BLaER1 treated with 17β-estradiol and CSF1 and Interleukin-3, amounts not matched to agents 10 nM and 100 nM (cell line): ENCODE results near the gene GNPTAB.

Experiments used
- H3K27ac ChIP-seq, 11 experiments: shearing (Covaris generic); formaldehyde crosslinking; 2 replicates each; pipeline ENCODE4 v1.8.1; 2022
- H3K27me3 ChIP-seq, 11 experiments: shearing (Covaris generic); formaldehyde crosslinking; 2 replicates each; pipeline ENCODE4 v1.8.1; 2022
- H3K36me3 ChIP-seq, 11 experiments: shearing (Covaris generic); formaldehyde crosslinking; 2 replicates each; pipeline ENCODE4 v1.8.1; 2022
- H3K4me1 ChIP-seq, 10 experiments: shearing (Covaris generic); formaldehyde crosslinking; 2 replicates each; pipeline ENCODE4 v1.8.1; 2022
- H3K4me2 ChIP-seq, 11 experiments: shearing (Covaris generic); formaldehyde crosslinking; 2 replicates each; pipeline ENCODE4 v1.8.1; 2022
- H3K4me3 ChIP-seq, 10 experiments: shearing (Covaris generic); formaldehyde crosslinking; 2 replicates each; pipeline ENCODE4 v1.8.1; 2022
- H3K9ac ChIP-seq, 11 experiments: shearing (Covaris generic); formaldehyde crosslinking; 2 replicates each; pipeline ENCODE4 v1.8.1; 2022
- H3K9me3 ChIP-seq, 11 experiments: shearing (Covaris generic); formaldehyde crosslinking; replicated peaks in 1 of 11; 2 replicates each; pipeline ENCODE4 v1.8.1; 2022
- H4K20me1 ChIP-seq, 11 experiments: shearing (Covaris generic); formaldehyde crosslinking; 2 replicates each; pipeline ENCODE4 v1.8.1; 2022
- Cebpa-rat ChIP-seq, 11 experiments: shearing (Covaris generic); IDR thresholded peaks; 2 replicates each; pipeline ENCODE4 v1.8.1; 2022

The GNPTAB gene

GRCh38 chr12:101804409-101804808 is 26.4 kb downstream of the GNPTAB start:
- Histone ChIP-seq H3K27ac (peak overlapping the region; percentile 22 to 76 (median 68); a peak in 19 of 22 replicates), H3K4me2 (peak overlapping the region; percentile 43 to 86 (median 70)), H3K9me3 (peaks cover 0 to 10% (median 0%) of the 10 kb centered on the region in 11 experiments; a peak in 5 of 22 replicates), H3K4me3 (peak overlapping the region in 4 of 10 experiments; percentile 24 to 39 (median 30); a peak in 6 of 20 replicates), H4K20me1 (peaks cover 0 to 33% (median 0%) of the 10 kb centered on the region in 11 experiments; a peak in 4 of 22 replicates), H3K36me3 (peaks cover 0 to 19% (median 0%) of the 10 kb centered on the region in 11 experiments; a peak in 8 of 22 replicates), H3K9ac (peak overlapping the region in 10 of 11 experiments; percentile 28 to 62 (median 46); a peak in 15 of 22 replicates), H3K4me1 (peaks cover 26 to 98% (median 64%) of the 10 kb centered on the region in 10 experiments), H3K27me3 (no peaks in the 10 kb centered on the region)
- TF ChIP-seq Cebpa-rat (IDR thresholded peaks at IDR 0.05): no peak

GRCh38 chr12:101803978-101804377 is 26.8 kb downstream of the GNPTAB start:
- Histone ChIP-seq H4K20me1 (peaks cover 0 to 33% (median 0%) of the 10 kb centered on the region in 11 experiments; a peak in 4 of 22 replicates), H3K36me3 (peaks cover 0 to 17% (median 0%) of the 10 kb centered on the region in 11 experiments; a peak in 8 of 22 replicates), H3K4me1 (peaks cover 26 to 96% (median 62%) of the 10 kb centered on the region in 10 experiments), H3K27ac (peak overlapping the region; percentile 22 to 76 (median 68); a peak in 20 of 22 replicates), H3K27me3 (no peaks in the 10 kb centered on the region), H3K4me2 (peak overlapping the region; percentile 43 to 86 (median 70)), H3K4me3 (peak overlapping the region in 3 of 10 experiments; percentile 24 to 32 (median 27); a peak in 5 of 20 replicates), H3K9ac (peak overlapping the region in 10 of 11 experiments; percentile 28 to 62 (median 46); a peak in 16 of 22 replicates), H3K9me3 (peaks cover 0 to 10% (median 0%) of the 10 kb centered on the region in 11 experiments; a peak in 5 of 22 replicates)
- no peak for TF ChIP-seq Cebpa-rat (IDR thresholded peaks at IDR 0.05)

GRCh38 chr12:101802486-101802885 is 28.3 kb downstream of the GNPTAB start:
- H3K4me3 ChIP-seq: no peak overlapping the region
- no peaks in the 10 kb centered on the region for H3K9me3 ChIP-seq
- H4K20me1 ChIP-seq: peaks cover 0 to 42% (median 0%) of the 10 kb centered on the region in 11 experiments; a peak in 5 of 22 replicates

GRCh38 chr12:101799774-101800173 is 31.0 kb downstream of the GNPTAB start:
- Histone ChIP-seq H4K20me1 (peaks cover 0 to 46% (median 0%) of the 10 kb centered on the region in 11 experiments; a peak in 7 of 22 replicates), H3K4me3 (no peak overlapping the region), H3K4me1 (peaks cover 19 to 92% (median 48%) of the 10 kb centered on the region in 10 experiments), H3K27me3 (no peaks in the 10 kb centered on the region), H3K36me3 (peaks cover 0 to 22% (median 6%) of the 10 kb centered on the region in 11 experiments; a peak in 9 of 22 replicates), H3K9me3 (no peaks in the 10 kb centered on the region), H3K4me2 (peak overlapping the region in 2 of 11 experiments; percentile 6 to 31; a peak in 2 of 22 replicates), H3K27ac (no peak overlapping the region), H3K9ac (no peak overlapping the region)
- TF ChIP-seq Cebpa-rat (IDR thresholded peaks at IDR 0.05): no peak

More at GRCh38 chr12:101802486-101802885, 28.3 kb downstream of the GNPTAB start:
- H3K9ac ChIP-seq: 0 out of 22 replicates have a peak overlapping the region, but pooled peaks of 1 of the 11 experiments have one; percentile 2
- H3K36me3 ChIP-seq: peaks cover 0 to 4% (median 0%) of the 10 kb centered on the region in 11 experiments; a peak in 2 of 22 replicates
- H3K27me3 ChIP-seq: no peaks in the 10 kb centered on the region
- H3K27ac ChIP-seq: peak overlapping the region in 8 of 11 experiments; percentile 13 to 76 (median 50); a peak in 12 of 22 replicates
- no peak for TF ChIP-seq Cebpa-rat (IDR thresholded peaks at IDR 0.05)
- H3K4me1 ChIP-seq: peaks cover 26 to 93% (median 61%) of the 10 kb centered on the region in 10 experiments
- H3K4me2 ChIP-seq: peak overlapping the region; percentile 36 to 86 (median 70); a peak in 21 of 22 replicates

DNA sequence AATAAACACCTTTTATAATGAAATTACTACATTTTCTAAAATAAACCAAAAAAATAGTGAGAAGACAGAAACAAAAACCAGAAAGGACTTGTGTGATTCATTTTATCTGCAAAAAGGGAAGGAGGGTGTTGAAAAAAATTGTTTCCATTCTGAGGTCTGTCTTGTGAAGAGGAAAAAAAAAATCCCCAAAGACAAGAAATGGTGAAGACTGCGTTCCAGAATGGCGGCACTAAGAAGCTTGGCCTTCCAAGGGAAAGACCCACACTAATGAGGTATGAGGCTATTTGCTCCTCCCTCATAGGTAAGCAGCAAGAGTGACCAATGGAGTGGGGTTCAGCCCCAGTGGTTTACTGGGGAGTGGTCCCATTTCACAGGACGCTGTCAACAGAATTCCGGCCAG is 35.0 kb downstream of the GNPTAB start:
- Histone ChIP-seq H3K9me3 (no peaks in the 10 kb centered on the region), H3K27me3 (no peaks in the 10 kb centered on the region), H3K4me2 (peak overlapping the region in 5 of 11 experiments; percentile 52 to 82 (median 66); a peak in 10 of 22 replicates), H3K4me1 (peaks cover 0 to 89% (median 22%) of the 10 kb centered on the region in 10 experiments; a peak in 11 of 20 replicates), H4K20me1 (peaks cover 0 to 30% (median 0%) of the 10 kb centered on the region in 11 experiments; a peak in 7 of 22 replicates), H3K36me3 (peaks cover 0 to 52% (median 6%) of the 10 kb centered on the region in 11 experiments; a peak in 13 of 22 replicates), H3K27ac (peak overlapping the region in 3 of 11 experiments; percentile 17 to 52 (median 32); a peak in 5 of 22 replicates), H3K9ac (no peak overlapping the region), H3K4me3 (no peak overlapping the region)
- no peak for TF ChIP-seq Cebpa-rat (IDR thresholded peaks at IDR 0.05)

GRCh38 chr12:101795013-101795412 is 35.7 kb downstream of the GNPTAB start:
- peaks cover 0 to 59% (median 8%) of the 10 kb centered on the region in 11 experiments; a peak in 13 of 22 replicates for H3K36me3 ChIP-seq
- H3K4me2 ChIP-seq: peak overlapping the region in 4 of 11 experiments; percentile 64 to 82 (median 72); a peak in 6 of 22 replicates
- peaks cover 0 to 83% (median 21%) of the 10 kb centered on the region in 10 experiments; a peak in 11 of 20 replicates for H3K4me1 ChIP-seq
- no peaks in the 10 kb centered on the region for H3K27me3 ChIP-seq
- no peak overlapping the region for H3K27ac ChIP-seq
- no peak overlapping the region for H3K9ac ChIP-seq
- H3K4me3 ChIP-seq: no peak overlapping the region
- no peak for TF ChIP-seq Cebpa-rat (IDR thresholded peaks at IDR 0.05)
- H3K9me3 ChIP-seq: no peaks in the 10 kb centered on the region
- peaks cover 0 to 25% (median 0%) of the 10 kb centered on the region in 11 experiments; a peak in 7 of 22 replicates for H4K20me1 ChIP-seq

DNA sequence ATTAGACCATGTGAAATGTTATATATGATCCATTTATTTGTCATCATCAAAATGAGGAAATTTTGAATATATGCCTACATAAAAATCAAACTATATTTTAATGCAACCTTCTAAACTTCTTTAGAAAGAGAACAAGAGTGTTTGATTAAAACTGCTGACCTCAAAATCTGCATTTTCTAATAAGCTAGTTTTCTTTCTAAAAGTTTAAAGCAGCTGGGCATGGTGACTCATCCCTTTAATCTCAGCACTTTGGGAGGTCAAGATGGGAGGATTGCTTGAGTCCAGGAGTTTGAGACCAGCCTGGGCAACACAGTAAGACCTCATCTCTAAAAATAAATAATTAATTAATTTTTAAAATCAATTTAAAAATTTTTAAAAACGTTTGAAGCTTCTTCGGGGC is 36.2 kb downstream of the GNPTAB start:
- Histone ChIP-seq H3K9ac (no peak overlapping the region), H3K4me2 (peak overlapping the region in 4 of 11 experiments; percentile 64 to 82 (median 72); a peak in 6 of 22 replicates), H3K9me3 (no peaks in the 10 kb centered on the region), H3K4me3 (no peak overlapping the region), H3K4me1 (peaks cover 0 to 80% (median 21%) of the 10 kb centered on the region in 10 experiments; a peak in 11 of 20 replicates), H3K36me3 (peaks cover 0 to 64% (median 12%) of the 10 kb centered on the region in 11 experiments; a peak in 16 of 22 replicates), H3K27ac (no peak overlapping the region), H4K20me1 (peaks cover 0 to 25% (median 0%) of the 10 kb centered on the region in 11 experiments; a peak in 7 of 22 replicates), H3K27me3 (no peaks in the 10 kb centered on the region)
- no peak for TF ChIP-seq Cebpa-rat (IDR thresholded peaks at IDR 0.05)

DNA sequence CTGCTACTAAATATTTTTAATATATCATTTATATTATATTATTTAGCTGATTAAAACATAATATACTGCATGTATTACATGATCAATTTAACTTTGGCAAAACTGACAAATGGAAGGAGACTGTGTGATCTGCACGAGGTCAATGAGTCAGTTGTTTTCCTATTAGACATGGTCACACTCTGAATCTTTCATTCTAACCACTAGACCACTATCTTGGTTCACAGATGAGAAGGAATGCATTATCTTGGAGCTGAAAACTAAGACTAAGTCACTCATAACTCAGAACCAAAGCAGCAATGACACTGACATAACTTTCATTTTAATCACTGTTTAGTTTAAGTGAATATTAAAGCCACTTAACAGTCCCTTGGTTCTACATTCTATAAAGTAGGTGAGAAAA is 37.4 kb downstream of the GNPTAB start:
- H3K27me3 ChIP-seq: no peaks in the 10 kb centered on the region
- no peaks in the 10 kb centered on the region for H3K9me3 ChIP-seq
- TF ChIP-seq Cebpa-rat (IDR thresholded peaks at IDR 0.05): no peak

More for the DNA sequence above, 37.4 kb downstream of the GNPTAB start:
- 0 out of 22 replicates have a peak overlapping the region, but pooled peaks of 1 of the 11 experiments have one; percentile 22 for H3K27ac ChIP-seq
- H3K4me3 ChIP-seq: no peak overlapping the region
- H3K36me3 ChIP-seq: peaks cover 0 to 76% (median 23%) of the 10 kb centered on the region in 11 experiments; a peak in 16 of 22 replicates
- H4K20me1 ChIP-seq: peaks cover 0 to 14% (median 0%) of the 10 kb centered on the region in 11 experiments; a peak in 6 of 22 replicates
- peaks cover 0 to 74% (median 21%) of the 10 kb centered on the region in 10 experiments; a peak in 11 of 20 replicates for H3K4me1 ChIP-seq
- no peak overlapping the region for H3K9ac ChIP-seq
- peak overlapping the region in 3 of 11 experiments; percentile 9 to 46 (median 42); a peak in 5 of 22 replicates for H3K4me2 ChIP-seq
